GM19328 (cell line): ENCODE measurements around the gene RALY.
"Not testable (repeated sequence)": the region's sequence is repeated elsewhere in the genome, so short reads cannot be mapped to it uniquely, and the experiment has no call there.

Source experiments
- ATAC-seq: cut with Tn5 transposase; IDR thresholded peaks from one replicate; pipeline ENCODE4 v1.9.1; 2021; ENCODE audit warnings: mild to moderate bottlenecking, moderate library complexity; ENCODE audit not compliant: unreplicated experiment

The RALY gene

DNA sequence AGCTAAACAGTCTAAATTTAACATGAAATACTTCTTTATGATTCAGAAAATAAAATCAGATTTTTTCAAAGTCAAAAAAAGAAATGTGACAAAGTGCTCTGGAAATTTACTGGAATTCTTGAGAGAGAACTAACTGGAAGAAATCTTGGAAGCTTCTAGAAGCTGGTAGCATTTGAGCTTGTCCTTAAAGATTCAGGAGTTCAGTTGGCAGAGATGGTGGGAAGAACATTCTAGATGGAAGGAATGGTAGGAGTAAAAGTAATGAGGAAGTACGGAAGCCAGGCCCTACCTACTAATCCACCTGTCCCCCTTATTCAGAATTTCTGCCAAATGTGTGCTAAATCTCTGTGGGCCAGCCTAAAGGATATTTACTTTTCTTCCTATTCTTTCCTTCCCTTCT lies 21.2 kb downstream of the RALY start:
- no peak for ATAC-seq

DNA sequence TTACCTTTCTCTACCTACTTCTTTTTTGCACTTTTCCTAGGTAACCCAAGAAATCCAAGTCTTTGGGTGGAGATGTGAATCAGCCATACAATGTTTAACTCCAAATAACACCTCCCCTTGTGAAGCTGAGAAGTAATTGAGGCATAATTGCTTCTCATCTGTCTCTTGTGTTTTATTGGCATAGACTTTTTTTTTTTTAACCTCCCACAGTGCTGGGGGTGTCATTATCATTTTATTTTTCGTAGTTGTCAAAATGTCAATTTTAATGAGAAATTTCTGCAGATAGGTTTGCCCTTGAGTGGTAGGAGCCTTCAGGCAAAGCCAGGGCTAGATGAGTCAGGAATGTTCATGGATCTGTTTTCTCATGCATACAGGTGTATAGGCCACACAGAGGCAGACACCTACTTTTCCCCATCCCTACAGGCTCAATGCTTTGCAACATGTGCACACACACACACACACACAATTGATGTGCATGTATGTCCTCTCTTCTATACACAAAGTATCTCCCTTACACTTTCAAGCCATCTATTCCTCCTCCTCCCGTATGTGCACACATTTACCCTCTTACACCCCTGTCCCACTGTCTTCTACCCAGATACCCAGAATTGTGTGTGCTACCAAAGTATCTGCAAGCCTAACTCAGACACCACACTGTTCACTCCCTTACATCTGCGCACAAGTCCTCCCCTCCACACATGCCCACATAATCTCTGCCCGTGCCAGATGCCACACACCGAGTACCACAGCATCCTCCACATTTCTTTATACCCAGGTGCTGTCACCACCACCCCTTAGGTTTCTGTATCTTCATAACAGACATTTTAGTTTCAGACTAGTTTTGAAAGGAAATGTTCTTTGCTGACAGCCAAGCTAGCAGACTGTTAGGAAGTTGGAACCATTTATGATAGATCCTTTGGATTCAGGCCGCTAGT lies 22.0 kb downstream of the RALY start:
- no peak for ATAC-seq

DNA sequence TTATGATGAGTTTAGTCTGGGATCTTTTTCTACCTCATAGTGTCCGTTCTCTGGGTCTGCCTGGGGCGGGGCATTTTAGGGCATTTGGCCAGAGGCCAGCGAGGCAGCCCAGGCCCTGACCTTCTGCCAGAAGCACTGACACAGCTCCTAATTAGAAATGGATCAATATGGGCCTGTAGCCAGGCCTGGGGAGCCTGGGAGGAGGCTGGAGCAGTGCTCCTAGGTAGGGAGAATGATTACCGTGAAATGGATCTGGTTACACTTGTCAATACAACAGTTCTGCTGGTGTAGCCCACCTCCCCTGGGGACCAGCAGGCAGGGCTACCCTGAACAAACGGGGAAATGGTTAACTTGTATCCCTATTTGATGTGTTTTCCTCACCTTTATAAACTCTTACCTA lies 23.0 kb downstream of the RALY start:
- no peak for ATAC-seq

DNA sequence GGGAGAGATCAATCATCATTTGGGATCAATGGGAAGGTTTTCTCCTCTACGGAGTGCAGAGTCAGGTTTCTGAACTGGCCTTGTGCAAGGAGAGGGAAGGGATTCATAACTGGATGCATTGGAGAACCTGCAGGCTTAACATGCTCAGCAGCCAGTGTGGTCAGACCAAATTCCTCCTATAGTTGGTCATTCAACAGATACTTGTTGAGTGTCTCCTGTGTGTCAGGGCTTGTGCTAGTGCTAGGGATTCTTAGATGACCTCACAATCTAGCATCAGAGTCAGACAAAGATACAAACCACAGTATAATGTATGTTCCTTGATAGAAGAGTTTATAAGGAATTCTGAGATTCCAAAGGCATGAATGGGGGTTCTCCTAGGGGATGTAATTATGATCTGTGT lies 23.9 kb downstream of the RALY start:
- ATAC-seq, result no peak

DNA sequence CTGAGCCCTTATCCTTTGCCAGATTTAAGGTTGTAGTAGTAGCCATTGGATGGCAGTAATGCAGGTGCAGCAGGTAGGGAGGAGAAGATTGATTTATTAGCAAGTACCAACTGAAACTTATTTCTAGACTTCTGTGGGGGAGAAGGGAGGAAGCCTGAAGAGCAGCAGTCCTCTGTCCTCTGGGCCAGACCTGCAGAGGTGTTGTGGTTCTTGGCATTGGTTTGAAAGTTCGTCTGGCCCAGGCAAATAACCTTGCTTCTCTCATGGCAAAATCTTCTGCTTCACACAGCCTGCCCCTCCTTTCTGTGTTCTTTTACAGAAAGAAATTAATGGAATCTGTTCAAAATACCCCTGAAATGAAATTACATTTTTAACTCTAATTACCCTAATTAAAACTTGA lies 24.5 kb downstream of the RALY start:
- no peak for ATAC-seq

DNA sequence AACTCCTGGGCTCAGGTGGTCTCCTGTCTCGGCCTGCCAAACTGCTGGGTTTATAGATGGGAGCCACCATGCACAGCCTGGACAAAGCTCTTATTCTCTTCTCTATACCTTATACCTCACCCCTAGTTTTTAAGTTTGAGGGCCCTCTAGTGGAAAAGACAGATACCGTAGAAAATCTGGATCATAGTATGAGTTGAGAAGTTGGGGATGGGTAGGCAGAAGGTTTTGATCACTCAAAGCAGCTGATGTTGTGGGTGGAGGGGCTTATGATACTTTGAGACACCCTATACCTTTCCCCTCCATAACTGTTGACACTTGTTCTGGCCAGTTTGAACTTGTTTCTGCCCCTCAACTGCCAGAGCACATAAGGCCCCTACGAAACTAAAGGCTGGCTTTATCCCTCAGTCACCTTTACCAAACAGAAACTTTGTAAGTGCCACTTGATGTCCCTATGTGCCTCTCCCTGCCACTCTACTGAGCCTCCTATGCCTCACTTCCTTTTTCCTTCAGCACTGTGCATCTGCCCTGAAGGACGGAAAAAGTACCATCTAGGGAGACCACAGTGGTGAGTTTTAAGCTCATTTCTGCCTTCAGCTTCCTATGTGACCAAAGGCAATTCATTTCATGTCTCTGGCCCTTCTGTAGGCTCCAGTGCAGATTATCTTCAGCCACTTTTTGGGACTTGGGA lies 28.6 kb downstream of the RALY start:
- ATAC-seq, result no peak

DNA sequence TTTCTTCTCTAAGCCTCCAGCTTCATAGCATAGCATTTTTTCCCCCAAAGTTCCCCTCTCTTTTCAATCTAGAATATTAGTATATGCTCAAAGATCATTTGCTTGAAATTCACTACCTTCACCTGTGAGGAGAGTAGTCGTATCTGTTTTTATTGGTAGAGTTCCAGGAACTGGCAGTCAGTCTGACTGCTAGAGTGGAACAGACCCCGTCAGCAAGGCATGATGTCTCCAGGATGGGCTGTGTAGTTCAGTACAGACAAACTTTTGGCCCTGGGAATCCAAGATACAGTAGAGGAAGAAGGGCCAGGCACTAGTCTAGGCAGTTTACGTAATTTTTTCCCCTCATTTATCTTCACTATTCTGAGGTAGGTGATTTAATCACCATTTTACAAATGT lies 29.1 kb downstream of the RALY start:
- ATAC-seq, result no peak

DNA sequence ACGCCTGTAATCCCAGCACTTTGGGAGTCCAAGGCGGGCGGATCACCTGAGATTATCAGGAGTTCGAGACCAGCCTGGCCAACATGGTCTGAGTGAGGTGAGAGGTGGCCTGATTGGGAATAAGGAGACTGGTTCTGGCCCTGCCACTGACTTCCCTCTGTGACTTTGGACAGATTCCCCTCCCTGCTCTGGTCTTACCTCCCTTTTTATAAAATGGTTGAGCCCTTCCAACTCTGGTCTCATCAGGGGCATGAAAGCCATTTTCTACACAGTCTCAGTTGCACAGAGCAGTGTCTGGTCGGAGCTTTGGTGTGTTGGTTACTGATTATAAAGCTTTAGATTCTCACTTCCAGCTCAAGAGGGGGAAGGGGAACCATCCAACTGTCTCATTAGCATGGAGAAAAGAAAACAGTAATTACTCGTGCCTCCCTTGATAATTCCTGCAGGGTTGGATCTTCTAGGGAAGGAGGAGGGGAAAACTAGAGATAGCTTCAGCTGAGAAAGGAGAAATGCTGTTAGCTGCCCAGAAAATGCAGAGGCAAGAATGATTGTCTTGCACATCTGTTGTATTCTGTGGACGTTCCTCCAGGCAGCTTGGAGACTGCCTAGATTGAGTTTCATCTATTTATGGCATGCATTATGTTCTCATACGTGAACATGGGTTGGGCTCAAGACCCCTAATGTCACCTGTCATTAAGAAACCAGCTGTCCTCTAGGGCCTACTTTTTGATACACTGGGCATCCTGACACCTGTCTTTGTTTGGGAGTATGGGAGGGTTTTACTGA lies 30.4 kb downstream of the RALY start:
- ATAC-seq, result no peak

DNA sequence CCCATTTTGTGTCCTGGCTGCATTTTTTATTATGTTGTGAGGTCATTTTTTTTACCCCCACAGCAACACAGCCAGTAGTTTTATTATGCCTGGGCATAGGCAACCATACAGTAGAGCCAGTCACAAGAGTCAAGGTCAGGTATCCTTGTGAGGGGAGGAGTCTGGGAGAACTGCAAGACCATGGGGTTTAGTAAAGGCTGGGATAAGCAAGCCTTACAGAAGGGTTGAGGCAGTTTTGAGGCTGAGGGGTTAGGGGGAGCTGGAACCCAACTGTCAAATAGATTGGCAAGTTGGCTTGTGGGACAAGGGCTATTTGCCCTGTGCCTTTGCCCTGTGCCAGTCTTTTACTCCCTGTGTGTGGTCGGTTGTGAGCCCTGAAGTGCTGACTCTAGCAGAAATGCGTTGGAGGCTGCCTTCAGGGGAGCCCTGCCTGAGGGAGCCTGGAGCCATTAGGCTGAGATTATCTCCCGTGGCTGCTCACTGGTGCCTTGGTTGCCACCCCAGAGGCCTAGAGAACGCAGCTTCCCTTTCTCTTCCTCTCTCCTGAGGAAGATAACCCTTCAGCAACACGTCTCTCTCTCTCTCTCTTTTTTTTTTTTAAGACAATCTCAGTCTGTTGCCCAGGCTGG lies 31.1 kb downstream of the RALY start:
- no peak for ATAC-seq

DNA sequence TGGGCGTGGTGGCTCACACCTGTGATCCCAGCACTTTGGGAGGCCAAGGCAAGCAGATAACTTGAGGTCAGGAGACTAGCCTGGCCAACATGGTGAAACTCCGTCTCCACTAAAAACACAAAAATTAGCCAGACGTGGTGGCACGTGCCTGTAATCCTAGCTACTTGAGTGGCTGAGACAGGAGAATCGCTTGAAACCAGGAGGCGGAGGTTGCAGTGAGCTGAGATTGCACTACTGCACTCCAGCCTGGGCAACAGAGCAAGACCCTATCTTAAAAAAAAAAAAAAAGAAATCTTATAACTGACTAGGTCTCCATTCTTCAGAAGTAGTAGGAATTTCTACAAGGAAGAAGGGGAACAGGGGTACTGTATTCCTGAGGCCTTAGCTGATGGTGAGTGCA lies 34.3 kb downstream of the RALY start:
- not testable (repeated sequence) for ATAC-seq

DNA sequence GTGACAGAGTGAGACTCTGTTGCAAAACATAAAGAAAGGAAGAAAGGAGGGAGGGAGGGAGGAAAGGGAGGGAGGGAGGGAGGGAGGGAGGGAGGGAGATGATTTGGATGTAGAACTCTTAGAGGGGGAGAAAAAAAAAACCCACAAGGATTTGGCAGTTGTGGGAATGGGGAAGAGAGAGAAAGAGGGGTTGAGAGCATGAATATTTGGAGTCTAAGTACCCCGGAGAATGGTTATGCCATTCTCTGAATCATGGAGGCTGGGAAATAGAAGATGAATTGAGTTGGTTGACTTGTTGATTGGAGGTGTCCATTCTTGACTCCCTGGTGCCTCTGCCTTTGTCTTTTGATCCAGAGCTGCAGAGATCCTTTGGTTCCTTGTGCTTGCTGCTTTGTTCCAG lies 35.7 kb downstream of the RALY start:
- no peak for ATAC-seq

DNA sequence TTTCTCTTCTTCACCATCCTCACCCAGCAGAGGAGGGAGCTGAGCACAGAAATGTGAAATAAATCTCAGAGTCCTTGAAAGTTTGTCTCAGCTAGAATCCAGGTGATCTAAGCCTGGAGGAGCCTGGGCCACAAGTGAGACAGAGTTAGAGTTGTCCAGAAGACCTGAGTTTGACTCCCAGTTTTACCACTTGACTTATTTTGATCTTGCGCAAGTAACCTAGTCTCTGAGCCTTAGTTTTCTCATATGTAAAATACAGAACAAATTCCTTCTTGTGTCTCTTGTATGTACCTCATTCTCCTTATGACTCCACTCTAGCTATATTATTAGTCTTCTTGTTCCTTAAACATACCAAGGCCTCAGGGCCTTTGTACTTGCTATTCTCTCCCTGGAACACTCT lies 36.7 kb downstream of the RALY start:
- ATAC-seq, result no peak

DNA sequence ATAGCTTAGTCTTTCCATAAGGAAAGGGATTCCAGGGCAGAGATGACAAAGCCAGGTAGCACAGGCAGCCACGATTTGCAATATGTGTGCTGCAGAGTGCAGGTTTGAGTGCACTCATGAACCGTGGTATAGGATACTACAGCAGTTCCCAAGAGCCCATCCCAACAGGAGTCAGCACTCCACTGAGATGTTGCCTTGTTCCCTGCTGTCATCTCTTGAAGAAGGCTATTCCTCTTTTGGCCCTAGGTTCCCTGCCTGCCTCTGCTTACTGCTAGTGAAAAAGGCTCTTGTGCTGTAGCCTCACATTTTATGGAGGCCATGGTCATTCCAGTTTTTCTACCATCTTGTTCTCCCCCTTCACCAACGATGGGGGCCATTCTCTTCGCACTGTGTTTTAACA lies 40.2 kb downstream of the RALY start:
- ATAC-seq, result no peak

DNA sequence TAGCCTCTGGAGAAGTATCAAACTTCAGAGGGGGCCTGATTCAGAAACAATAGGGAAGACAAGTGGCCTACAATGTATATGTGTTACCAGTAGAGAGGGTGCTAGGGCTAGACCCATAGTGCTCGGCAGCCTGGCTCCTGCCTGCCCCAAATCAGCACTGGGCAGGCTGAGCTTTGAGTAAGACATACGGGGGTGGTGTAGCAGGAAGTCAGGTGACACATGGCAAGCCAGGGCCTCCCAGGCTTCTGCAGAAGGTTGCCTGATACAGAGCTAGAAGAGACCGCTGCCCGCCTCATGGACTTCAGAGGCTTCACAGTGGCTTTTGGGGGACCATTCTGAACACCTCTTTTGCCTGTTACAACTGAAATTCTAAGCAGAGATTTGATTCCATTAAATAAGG lies 43.4 kb downstream of the RALY start:
- no peak for ATAC-seq

DNA sequence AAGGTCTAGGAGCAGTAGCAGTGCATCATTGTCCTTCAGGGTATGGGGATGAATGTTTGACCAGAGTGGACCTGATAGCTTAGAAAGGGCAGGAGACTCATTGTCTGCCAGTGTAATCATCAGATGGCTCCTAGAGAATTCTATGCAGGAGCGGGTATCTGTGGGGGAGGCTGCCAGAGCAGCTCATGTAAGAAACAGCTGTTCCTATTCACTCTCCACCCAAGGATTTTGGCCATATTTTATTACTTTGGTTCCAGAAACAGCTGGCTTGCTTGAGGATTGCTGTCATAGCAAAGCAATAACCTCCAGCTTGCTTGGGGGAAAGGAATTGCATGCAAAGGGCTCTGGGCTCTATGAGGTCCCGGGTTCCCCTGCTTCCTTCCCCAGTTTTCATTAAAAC lies 44.1 kb downstream of the RALY start:
- no peak for ATAC-seq

DNA sequence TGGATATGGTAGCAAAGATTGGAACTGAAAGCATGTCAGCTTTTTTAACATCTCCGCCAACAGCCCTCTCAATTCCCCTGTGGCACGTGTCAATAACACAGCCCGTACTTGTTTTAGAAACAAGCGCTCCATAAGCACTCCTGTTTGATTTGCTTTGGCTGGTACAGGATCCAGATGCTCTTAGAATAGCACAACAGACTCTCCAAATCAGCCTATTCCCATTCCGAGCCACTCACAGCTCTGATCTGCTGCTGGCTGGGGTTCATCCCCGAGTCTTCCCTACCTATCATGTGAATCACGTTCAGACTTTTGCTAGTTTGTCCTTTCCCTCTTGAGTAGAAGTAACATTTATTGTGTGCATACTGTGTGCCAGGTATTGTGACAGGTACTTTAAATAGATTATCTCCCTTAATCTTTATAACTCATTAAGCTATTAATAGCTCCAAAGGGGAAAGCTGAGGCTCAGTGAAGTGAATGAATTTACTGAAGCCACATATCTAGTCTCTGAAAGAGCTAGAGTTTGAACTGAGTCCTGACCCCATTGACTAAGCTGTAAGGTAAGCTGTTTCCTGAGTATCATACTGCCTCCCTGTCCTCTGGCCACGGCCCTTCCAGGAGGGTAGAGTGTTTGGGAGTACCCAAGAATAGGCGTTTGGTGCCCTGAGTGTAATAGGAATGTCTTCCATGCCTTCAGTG lies 46.7 kb downstream of the RALY start:
- no peak for ATAC-seq

DNA sequence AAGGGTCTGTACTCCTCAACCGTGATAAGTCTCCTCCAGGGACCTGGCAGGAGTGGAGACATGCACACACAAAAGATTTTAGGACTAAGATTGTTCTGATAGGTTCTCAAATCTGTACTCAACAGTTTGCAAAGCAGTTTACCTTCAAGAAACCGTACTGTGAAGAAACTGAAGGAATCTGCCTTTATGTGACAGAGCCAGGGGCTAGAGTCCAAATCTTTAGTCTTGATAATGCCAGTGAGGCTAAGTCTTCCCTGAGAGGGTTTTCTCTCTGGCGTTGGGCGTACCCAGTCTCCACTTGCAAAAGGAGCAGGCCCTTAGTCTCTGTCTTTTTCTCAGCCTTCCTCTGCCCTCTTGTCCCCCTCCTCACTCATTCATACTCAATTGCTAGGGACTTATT lies 47.5 kb downstream of the RALY start:
- no peak for ATAC-seq

DNA sequence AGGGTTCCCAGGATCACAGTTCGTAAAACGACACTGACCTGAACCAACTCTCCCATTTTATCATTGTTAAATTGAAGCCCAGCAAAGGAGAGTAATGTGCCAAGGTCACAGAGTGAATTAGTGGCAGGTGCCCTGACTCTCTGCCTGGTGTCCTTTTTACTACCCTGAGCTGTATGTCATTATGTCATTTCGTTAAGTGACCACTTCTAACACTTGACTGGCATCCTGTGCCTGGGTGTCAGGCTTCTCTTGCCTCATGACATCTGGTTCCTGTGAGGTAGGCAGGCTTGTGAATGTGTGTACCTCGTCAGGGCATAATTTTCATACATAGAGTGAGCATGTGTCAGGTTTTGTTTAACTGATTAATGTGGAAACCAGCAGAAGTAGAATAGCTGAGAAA lies 48.6 kb downstream of the RALY start:
- no peak for ATAC-seq

DNA sequence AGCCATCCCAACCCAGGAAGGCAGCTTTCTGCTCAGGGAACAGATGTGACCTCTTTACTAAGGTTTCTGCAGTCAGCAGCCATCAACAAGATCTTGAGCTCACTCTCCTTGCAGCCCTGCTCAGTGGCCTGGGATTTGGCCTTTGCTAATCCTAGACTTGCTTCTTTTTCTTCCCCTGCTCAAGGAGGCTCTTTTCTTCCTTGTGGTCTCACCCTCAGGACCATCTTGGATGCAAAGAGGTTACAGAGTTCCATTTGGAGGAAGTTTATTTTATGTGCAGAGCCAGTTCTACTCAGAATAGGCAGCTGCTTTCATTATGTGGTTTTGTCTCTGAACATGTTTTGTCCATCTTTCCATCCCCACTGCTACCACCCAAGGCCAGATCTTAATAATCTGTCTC lies 49.3 kb downstream of the RALY start:
- ATAC-seq, result no peak

DNA sequence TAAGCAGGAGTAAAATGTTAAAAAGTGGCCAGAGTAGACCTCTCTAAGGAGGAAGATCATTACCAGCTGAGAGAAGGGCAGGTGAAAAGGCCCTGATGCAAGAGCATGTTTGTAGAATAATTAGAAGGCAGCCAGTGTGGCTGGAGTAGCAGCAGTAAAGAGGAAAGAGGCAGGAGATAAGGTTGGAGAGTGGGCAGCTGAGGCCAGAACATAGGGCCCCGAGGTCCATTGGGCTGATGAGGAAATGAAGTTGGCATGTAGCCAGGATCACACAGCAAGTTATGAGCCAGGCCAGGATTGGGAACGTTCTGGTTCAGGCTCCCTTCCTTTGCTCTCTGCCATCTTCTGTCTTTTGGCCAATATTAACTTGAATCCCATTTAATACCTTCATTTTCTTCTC lies 51.6 kb downstream of the RALY start:
- ATAC-seq, result no peak
